Muscle of leg (tissue), 11 donors: Measurements from ENCODE around the gene LRIG2. TPM values are rescaled to one million over a fixed set of nuclear protein-coding genes. Genes with fewer than 3 reads are reported as not detected.
"Not testable (repeated sequence)": the region's sequence is repeated elsewhere in the genome, so short reads cannot be mapped to it uniquely, and the experiment has no call there.

Experiments used
- DNase-seq: peaks from one replicate; pipeline ENCODE4 v3.0.0; 2013
- H3K27ac ChIP-seq: one replicate; pipeline ENCODE4 v1.5.1; 2013; ENCODE audit warnings: mild to moderate bottlenecking, low read length, control low read depth
- H3K27me3 ChIP-seq: one replicate; pipeline ENCODE4 v1.6.1; 2013; ENCODE audit warnings: low read length; ENCODE audit not compliant: control insufficient read depth, insufficient read depth
- H3K36me3 ChIP-seq: one replicate; pipeline ENCODE4 v1.6.1; 2013; ENCODE audit warnings: low read length; ENCODE audit not compliant: control insufficient read depth, insufficient read depth
- H3K4me1 ChIP-seq: one replicate; pipeline ENCODE4 v1.6.1; 2013; ENCODE audit warnings: low read length; ENCODE audit not compliant: control insufficient read depth, insufficient read depth
- H3K4me3 ChIP-seq: one replicate; pipeline ENCODE4 v1.5.1; 2013; ENCODE audit warnings: low read length, control low read depth
- H3K9me3 ChIP-seq: replicated peaks from 2 replicates; pipeline ENCODE4 v1.6.1; 2013; ENCODE audit warnings: low read depth, low read length; ENCODE audit not compliant: control insufficient read depth
- WGBS: methylation state at CpG from one replicate; pipeline ENCODE4 v1.1.5; 2013; ENCODE audit warnings: missing lambda C conversion rate; ENCODE audit not compliant: insufficient coverage; 5-methylcytosine and 5-hydroxymethylcytosine counted together
- polyA plus RNA-seq, 8 donors: library from polyadenylated mRNA; unstranded; fragments of 120-200 nt; gene quantifications; one replicate each; pipeline versions ENCODE4 v1.2.1 to v1.2.3, GENCODE V29; 2013; ENCODE audit warnings: inconsistent platforms in 1 of 8, low replicate concordance in 1 of 8; ENCODE audit not compliant: insufficient read length in 8 of 8, insufficient read depth in 1 of 8
- total RNA-seq: library from RNA; stranded (reverse); fragments of 120-200 nt; gene quantifications from one replicate; pipeline ENCODE4 v1.2.4, GENCODE V29; 2013

Gene LRIG2
- total and polyA plus RNA-seq, 9 donors: 7.5 to 15.4 (median 11.0) TPM

GRCh38 chr1:113158743-113159142 is 85.7 kb downstream of the LRIG2 start:
- H3K9me3 ChIP-seq: peaks cover 11% of the 10 kb centered on the region
- not testable (repeated sequence) for H3K27ac ChIP-seq, DNase-seq, H3K36me3 ChIP-seq, H3K4me3 ChIP-seq, H3K27me3 ChIP-seq, H3K4me1 ChIP-seq
- 68% methylated on average over 3 of the region's 6 CpGs for WGBS

DNA sequence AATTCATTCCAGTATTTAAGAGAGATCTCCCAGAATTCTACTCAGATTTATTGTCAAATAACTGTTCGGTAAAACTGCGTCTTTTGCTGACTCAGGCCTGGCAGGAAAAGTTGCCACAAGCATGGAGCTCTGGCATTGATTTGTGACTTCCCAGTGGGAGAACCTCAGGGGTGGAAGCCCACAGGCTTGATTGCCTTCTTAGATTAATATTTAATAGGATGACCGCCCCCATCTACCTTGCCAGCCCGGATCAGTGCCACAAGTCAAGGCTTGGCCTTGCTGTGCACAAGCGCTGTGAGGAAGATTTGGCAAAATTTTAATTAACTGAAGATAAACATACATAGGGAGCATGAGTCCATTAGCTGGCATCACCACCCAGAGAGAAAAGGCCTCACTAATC is 93.5 kb downstream of the LRIG2 start:
- Histone ChIP-seq H3K27ac (no peak overlapping the region), H3K4me3 (no peak overlapping the region), H3K9me3 (no peaks in the 10 kb centered on the region), H3K4me1 (no peaks in the 10 kb centered on the region), H3K36me3 (no peaks in the 10 kb centered on the region), H3K27me3 (no peaks in the 10 kb centered on the region)
- DNase-seq: no peak
- no CpG with 5 or more reads among the region's 5 CpGs for WGBS

GRCh38 chr1:113168946-113169345 is 95.9 kb downstream of the LRIG2 start:
- WGBS: 70% methylated on average over 10 of the region's 10 CpGs
- H3K4me1 ChIP-seq: no peaks in the 10 kb centered on the region
- DNase-seq: no peak
- H3K27ac ChIP-seq: no peak overlapping the region
- no peaks in the 10 kb centered on the region for H3K27me3 ChIP-seq
- H3K36me3 ChIP-seq: no peaks in the 10 kb centered on the region
- H3K9me3 ChIP-seq: peaks cover 6% of the 10 kb centered on the region
- H3K4me3 ChIP-seq: no peak overlapping the region

GRCh38 chr1:113169591-113169990 is 96.6 kb downstream of the LRIG2 start:
- DNase-seq: no peak
- Histone ChIP-seq H3K27me3 (no peaks in the 10 kb centered on the region), H3K27ac (no peak overlapping the region), H3K36me3 (no peaks in the 10 kb centered on the region), H3K4me3 (no peak overlapping the region), H3K9me3 (peaks cover 6% of the 10 kb centered on the region), H3K4me1 (no peaks in the 10 kb centered on the region)
- 100% methylated on average over 1 of the region's 5 CpGs for WGBS

- Histone ChIP-seq H3K36me3 (no peaks in the 10 kb centered on the region), H3K4me1 (no peaks in the 10 kb centered on the region), H3K4me3 (no peak overlapping the region), H3K27ac (no peak overlapping the region), H3K9me3 (peaks cover 6% of the 10 kb centered on the region), H3K27me3 (no peaks in the 10 kb centered on the region)
- WGBS: 70% methylated on average over 4 of the region's 4 CpGs
- DNase-seq: no peak
These were observed 97.5 kb downstream of the LRIG2 start for GRCh38 chr1:113170519-113170918.

GRCh38 chr1:113178106-113178505 is 105.1 kb downstream of the LRIG2 start:
- DNase-seq: no peak
- Histone ChIP-seq H3K4me3 (no peak overlapping the region), H3K27me3 (no peaks in the 10 kb centered on the region), H3K9me3 (no peaks in the 10 kb centered on the region), H3K27ac (no peak overlapping the region), H3K36me3 (no peaks in the 10 kb centered on the region), H3K4me1 (no peaks in the 10 kb centered on the region)
- WGBS: 93% methylated on average over 3 of the region's 3 CpGs

DNA sequence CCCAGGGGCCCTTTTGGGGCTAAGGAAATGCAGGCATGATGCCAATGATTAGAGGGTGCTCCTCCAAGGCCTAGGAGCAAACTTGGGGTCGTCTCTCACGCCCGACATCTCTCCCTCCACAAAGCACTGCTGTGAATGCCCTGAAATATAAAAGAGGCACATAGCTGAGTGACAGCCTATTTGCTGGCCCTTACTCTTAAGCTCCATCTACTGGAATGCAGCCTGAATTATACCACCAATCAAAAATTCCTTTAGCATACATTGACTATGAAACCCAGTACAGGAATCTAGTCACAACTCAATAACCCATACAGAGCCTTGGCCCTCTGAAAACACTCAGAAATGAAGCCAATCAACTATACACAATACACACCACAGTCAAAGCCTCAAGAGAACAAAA is 105.5 kb downstream of the LRIG2 start:
- Histone ChIP-seq H3K4me1 (no peaks in the 10 kb centered on the region), H3K9me3 (no peaks in the 10 kb centered on the region), H3K36me3 (no peaks in the 10 kb centered on the region), H3K4me3 (no peak overlapping the region), H3K27ac (no peak overlapping the region), H3K27me3 (no peaks in the 10 kb centered on the region)
- 85% methylated on average over 3 of the region's 3 CpGs for WGBS
- no peak for DNase-seq

Other genes starting within 250 kb of the LRIG2 start
- 48.9 TPM for gene SLC16A1, start 117.0 kb upstream of the LRIG2 start, total RNA-seq
- 10 to 100 TPM; 31.6 to 52.3 (median 40.2) TPM for gene SLC16A1, start 117.0 kb upstream of the LRIG2 start, polyA plus RNA-seq